ENCODE measurements around the gene MC5R.
"Not testable (repeated sequence)": the region's sequence is repeated elsewhere in the genome, so short reads cannot be mapped to it uniquely, and the experiment has no call there.

MC5R gene

GRCh38 chr18:13849791-13850190 is 25.8 kb downstream of the MC5R start:
- no peak for DNase-seq (ENCODE audit: low read depth)

- not testable (repeated sequence) for DNase-seq (ENCODE audit: low read depth)
Observed at GRCh38 chr18:13862898-13863297, 38.9 kb downstream of the MC5R start.

- no peak for DNase-seq (ENCODE audit: low read depth)
Observed at GRCh38 chr18:13868501-13869271, 44.7 kb downstream of the MC5R start.

GRCh38 chr18:13871701-13872100 is 47.8 kb downstream of the MC5R start:
- no peak for DNase-seq (ENCODE audit: low read depth)

- DNase-seq (ENCODE audit: low read depth), result no peak
Observed at GRCh38 chr18:13872373-13872772, 48.4 kb downstream of the MC5R start.

- DNase-seq (ENCODE audit: low read depth), result no peak
Observed at GRCh38 chr18:13872932-13873331, 49.0 kb downstream of the MC5R start.

GRCh38 chr18:13874558-13874957 is 50.6 kb downstream of the MC5R start:
- DNase-seq (ENCODE audit: low read depth), result no peak

All from T-helper 22 cell (primary cell).